H1 (cell line): ENCODE results near the gene SKA3. TPM values are rescaled to one million over a fixed set of nuclear protein-coding genes. Genes with fewer than 3 reads are reported as not detected.
A peak's percentile ranks its signal among the peaks of the same experiment; 100 is the strongest.

Experiments
- CTCF ChIA-PET: fragments of 300-600 bp; sonication (Branson Sonifier 250); formaldehyde crosslinking; loops from one replicate; lab custom pipeline; 2021; ENCODE audit not compliant: partially characterized antibody; lab: Charles Lee
- POLR2A ChIA-PET: fragments of 300-600 bp; sonication (Branson Sonifier 250); formaldehyde crosslinking; loops from one replicate; lab custom pipeline; 2021; ENCODE audit warnings: inconsistent platforms; ENCODE audit not compliant: partially characterized antibody; lab: Charles Lee
- DNase-seq, 2 experiments: peaks; one replicate each; pipeline versions ENCODE4 v3.0.0 to v3.0.0-alpha.2; 2010 to 2022; ENCODE audit warnings: low spot score in 2 of 2, low read depth in 1 of 2, mixed read lengths in 1 of 2
- FAIRE-seq: peaks from 2 replicates; lab custom pipeline; 2011; peaks lifted over from hg19 to GRCh38; lab: Jason Lieb, UNC
- H2AFZ ChIP-seq: 2 replicates; pipeline ENCODE4 v1.8.1; 2012; ENCODE audit warnings: low read length, inconsistent platforms
- H2AK5ac ChIP-seq: 2 replicates; pipeline ENCODE4 v1.6.1; 2013; ENCODE audit warnings: low read depth, low read length
- H2BK120ac ChIP-seq: replicated peaks from 2 replicates; pipeline ENCODE3; 2013; ENCODE audit warnings: low read depth, low read length, inconsistent platforms
- H2BK12ac ChIP-seq: 2 replicates; pipeline ENCODE4 v1.6.1; 2013; ENCODE audit warnings: low read depth, low read length
- H2BK15ac ChIP-seq: 2 replicates; pipeline ENCODE4 v1.6.1; 2013; ENCODE audit warnings: low read length
- H2BK20ac ChIP-seq: 2 replicates; pipeline ENCODE4 v1.6.1; 2013; ENCODE audit warnings: low read length
- H2BK5ac ChIP-seq: 2 replicates; pipeline ENCODE4 v1.6.1; 2013; ENCODE audit warnings: low read depth, low read length
- H3K14ac ChIP-seq: 2 replicates; pipeline ENCODE4 v1.6.1; 2013; ENCODE audit warnings: inconsistent platforms; ENCODE audit not compliant: insufficient read length
- H3K18ac ChIP-seq: 2 replicates; pipeline ENCODE4 v1.6.1; 2013; ENCODE audit warnings: low read length; ENCODE audit errors: extremely low read depth
- H3K23ac ChIP-seq: 2 replicates; pipeline ENCODE4 v1.6.1; 2013; ENCODE audit warnings: inconsistent platforms; ENCODE audit not compliant: insufficient read length
- H3K23me2 ChIP-seq: 2 replicates; pipeline ENCODE4 v1.6.1; 2013; ENCODE audit warnings: low read depth, low read length
- H3K27ac ChIP-seq: 2 replicates; pipeline ENCODE4 v1.6.1; 2011; ENCODE audit warnings: low read depth, low read length, inconsistent platforms
- H3K27me3 ChIP-seq, 4 experiments: replicated peaks in 1 of 4; 1 replicate in 1 of 4; 2 replicates in 3 of 4; pipeline versions ENCODE4 v1.6.1 to v1.8.1; 2011 to 2013; ENCODE audit warnings: low read length in 3 of 4, mild to moderate bottlenecking in 3 of 4, inconsistent platforms in 2 of 4, mixed read lengths in 2 of 4, moderate library complexity in 1 of 4; ENCODE audit not compliant: control insufficient read depth in 3 of 4, insufficient read depth in 3 of 4; ENCODE audit errors: extremely low read depth in 1 of 4
- H3K36me3 ChIP-seq, 4 experiments: 2 replicates each; pipeline versions ENCODE4 v1.6.1 to v1.8.1; 2011 to 2013; ENCODE audit warnings: mild to moderate bottlenecking in 4 of 4, low read length in 3 of 4, moderate library complexity in 2 of 4, control low read depth in 1 of 4, inconsistent platforms in 1 of 4; ENCODE audit not compliant: insufficient read depth in 4 of 4, control insufficient read depth in 2 of 4
- H3K4ac ChIP-seq: replicated peaks from 2 replicates; pipeline ENCODE3; 2013; ENCODE audit warnings: low read length, low read depth, mixed read lengths, inconsistent platforms; ENCODE audit not compliant: insufficient read length
- H3K4me1 ChIP-seq, 4 experiments: replicated peaks in 1 of 4; 1 replicate in 1 of 4; 2 replicates in 3 of 4; pipeline versions ENCODE4 v1.6.1 to v1.8.1; 2011 to 2013; ENCODE audit warnings: low read length in 3 of 4, inconsistent platforms in 2 of 4, mixed read lengths in 1 of 4; ENCODE audit not compliant: insufficient read depth in 4 of 4, control insufficient read depth in 3 of 4
- H3K4me2 ChIP-seq, 2 experiments: 2 replicates each; pipeline versions ENCODE4 v1.6.1 to v1.8.1; 2011 to 2013; ENCODE audit warnings: low read depth in 2 of 2, low read length in 2 of 2, control low read depth in 1 of 2, inconsistent platforms in 1 of 2, mild to moderate bottlenecking in 1 of 2; ENCODE audit not compliant: insufficient read depth in 1 of 2
- H3K4me3 ChIP-seq, 4 experiments: fragments of 200-600, 300-600 bp in 1 of 4; sonication (generic), shearing (Covaris generic), sonication (Bioruptor Twin) in 1 of 4; 2 replicates each; pipeline versions ENCODE4 v1.5.1 to v1.8.1; 2011 to 2016; ENCODE audit warnings: low read length in 4 of 4, low read depth in 3 of 4, control low read depth in 2 of 4, inconsistent platforms in 2 of 4, mild to moderate bottlenecking in 2 of 4, mixed read lengths in 1 of 4, moderate library complexity in 1 of 4; ENCODE audit not compliant: insufficient read depth in 2 of 4; ENCODE audit errors: extremely low read depth in 1 of 4
- H3K56ac ChIP-seq: replicated peaks from 2 replicates; pipeline ENCODE3; 2013; ENCODE audit warnings: low read depth, mild to moderate bottlenecking, mixed read lengths, low read length, inconsistent platforms; ENCODE audit not compliant: insufficient read length
- H3K79me1 ChIP-seq: 2 replicates; pipeline ENCODE4 v1.6.1; 2013; ENCODE audit warnings: low read depth, low read length, control low read depth
- H3K79me2 ChIP-seq, 2 experiments: 2 replicates each; pipeline versions ENCODE4 v1.6.1 to v1.8.1; 2012 to 2013; ENCODE audit warnings: low read length in 2 of 2, mild to moderate bottlenecking in 2 of 2, inconsistent platforms in 1 of 2; ENCODE audit not compliant: insufficient read depth in 2 of 2, control insufficient read depth in 1 of 2
- H3K9ac ChIP-seq, 4 experiments: replicated peaks in 1 of 4; 1 replicate in 1 of 4; 2 replicates in 3 of 4; pipeline versions ENCODE4 v1.6.1 to v1.8.1; 2011 to 2013; ENCODE audit warnings: low read depth in 3 of 4, low read length in 3 of 4, control low read depth in 2 of 4, mild to moderate bottlenecking in 2 of 4, moderate library complexity in 2 of 4, inconsistent platforms in 1 of 4; ENCODE audit errors: extremely low read depth in 1 of 4
- H3K9me3 ChIP-seq, 2 experiments: 2 replicates each; pipeline versions ENCODE4 v1.6.1 to v1.8.1; 2012 to 2013; ENCODE audit warnings: mild to moderate bottlenecking in 2 of 2, moderate library complexity in 2 of 2, control low read depth in 1 of 2, inconsistent platforms in 1 of 2, low read depth in 1 of 2, low read length in 1 of 2, mixed read lengths in 1 of 2; ENCODE audit not compliant: insufficient read depth in 2 of 2
- H4K20me1 ChIP-seq, 2 experiments: replicated peaks in 1 of 2; 2 replicates each; pipeline versions ENCODE3 to v1.8.1; 2011 to 2013; ENCODE audit warnings: inconsistent platforms in 2 of 2, low read length in 2 of 2, mild to moderate bottlenecking in 1 of 2; ENCODE audit not compliant: insufficient read depth in 2 of 2, control insufficient read depth in 1 of 2
- H4K5ac ChIP-seq: 2 replicates; pipeline ENCODE4 v1.6.1; 2013; ENCODE audit warnings: low read length, low read depth, mixed read lengths, inconsistent platforms; ENCODE audit not compliant: insufficient read length
- H4K8ac ChIP-seq: 2 replicates; pipeline ENCODE4 v1.8.0; 2013; ENCODE audit warnings: mild to moderate bottlenecking, moderate library complexity, low read length, inconsistent platforms; ENCODE audit not compliant: insufficient read depth; ENCODE audit errors: extremely low read depth
- H4K91ac ChIP-seq: replicated peaks from 2 replicates; pipeline ENCODE3; 2013; ENCODE audit warnings: low read length, mixed read lengths, inconsistent platforms; ENCODE audit not compliant: insufficient read length
- TEAD4 ChIP-seq: IDR thresholded peaks from 2 replicates; pipeline ENCODE4 v1.6.1; 2012; ENCODE audit warnings: low read depth, low read length, inconsistent platforms, mixed read lengths
- WGBS, 2 experiments: shearing (Covaris generic) in 1 of 2; methylation state at CpG; one replicate each; pipeline versions ENCODE4 v1.1.6 to v1.1.7; 2013 to 2015; ENCODE audit warnings: low lambda C conversion rate in 2 of 2, mixed read lengths in 2 of 2, inconsistent platforms in 1 of 2, low coverage in 1 of 2, missing lambda C conversion rate in 1 of 2; ENCODE audit not compliant: insufficient replicate concordance in 2 of 2, insufficient coverage in 1 of 2, insufficient read length in 1 of 2; ENCODE audit errors: extremely low coverage in 1 of 2, missing lambda C conversion rate in 1 of 2; 5-methylcytosine and 5-hydroxymethylcytosine counted together
- polyA plus RNA-seq, 7 experiments: library from polyadenylated mRNA; depleted of rRNA in 3 of 7; stranded (reverse) in 5 of 7; unstranded in 2 of 7; fragments of >200 nt in 5 of 7; fragments of 200-250 nt in 2 of 7; gene quantifications; 1 replicate in 5 of 7; 2 replicates in 1 of 7; 4 replicates in 1 of 7; pipeline versions ENCODE4 v1.2.1 to v1.2.3, GENCODE V29; 2011 to 2013; ENCODE audit warnings: missing spikeins in 2 of 7, mixed read lengths in 2 of 7
- total RNA-seq: library from RNA; stranded (reverse); fragmentation: NEBNext Ultra II Directional; extraction: Animal tissue kit (Norgen Biotek cat#: 25700); gene quantifications from 2 replicates; pipeline ENCODE4 v1.2.1, GENCODE V29; 2021

SKA3 gene
- total and polyA plus RNA-seq, 2 of the 8 experiments (the other 6 are each of a cell fraction or from before 2014, with no cell fraction given), result 32.3 to 63.7 TPM

DNA sequence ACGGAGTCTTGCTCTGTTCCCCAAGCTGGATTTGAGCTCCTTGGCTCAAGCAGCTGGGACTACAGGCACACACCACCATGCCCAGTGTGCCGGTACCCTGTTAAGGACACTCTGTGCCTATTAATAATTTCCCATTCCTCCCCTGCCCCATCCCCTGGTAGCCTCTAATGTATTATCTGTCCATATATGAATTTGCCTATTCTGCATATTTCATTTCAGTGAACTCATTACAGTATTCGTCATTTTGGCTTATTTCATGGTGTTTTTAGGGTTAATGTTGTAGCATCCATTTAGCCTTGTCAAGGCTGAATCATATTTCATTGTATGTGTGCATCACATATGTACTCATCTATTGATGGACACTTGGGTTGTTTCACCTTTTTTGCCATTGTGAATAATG lies 33.6 kb downstream of the SKA3 start:
- no peak overlapping the region for H3K18ac ChIP-seq
- peaks cover 14 to 52% of the 10 kb centered on the region in 2 experiments for H3K79me2 ChIP-seq
- H3K4me2 ChIP-seq, result peak overlapping the region; percentile 36 to 39; a peak in 3 of 4 replicates
- H3K56ac ChIP-seq, result no peak overlapping the region
- H3K9ac ChIP-seq, result no peak overlapping the region
- H4K5ac ChIP-seq, result no peak overlapping the region
- no peak overlapping the region for H3K23ac ChIP-seq
- H4K8ac ChIP-seq, result no peak overlapping the region
- H2BK5ac ChIP-seq, result no peak overlapping the region
- H2BK120ac ChIP-seq, result no peak overlapping the region
- no peaks in the 10 kb centered on the region; the same call in 1 of the 2 replicates for H3K23me2 ChIP-seq
- no peak overlapping the region for H3K14ac ChIP-seq
- peak overlapping the region in 1 of 4 experiments; percentile 37; a peak in 2 of 8 replicates for H3K4me3 ChIP-seq
- no peak overlapping the region for H3K4ac ChIP-seq
- peaks cover 5 to 45% (median 18%) of the 10 kb centered on the region in 4 experiments; a peak in 6 of 8 replicates for H3K36me3 ChIP-seq
- no peaks in the 10 kb centered on the region for H3K27me3 ChIP-seq
- peaks cover 0 to 6% (median 2%) of the 10 kb centered on the region in 4 experiments; a peak in 4 of 7 replicates for H3K4me1 ChIP-seq
- TF ChIP-seq TEAD4, result no peak
- no peak overlapping the region for H2BK15ac ChIP-seq
- CTCF ChIA-PET, result interaction anchor here (0.7 kb wide), 1 partner anchor 121 kb away, joined by 3 read pairs; no protein-coding TSS in a partner anchor
- no peaks in the 10 kb centered on the region for H3K9me3 ChIP-seq
- no peak overlapping the region for H2AFZ ChIP-seq
- FAIRE-seq (no peak), DNase-seq (no peak)
- H3K27ac ChIP-seq, result no peak overlapping the region
- H3K79me1 ChIP-seq, result peaks cover 2% of the 10 kb centered on the region
- H2AK5ac ChIP-seq, result no peak overlapping the region
- POLR2A ChIA-PET, result interaction anchor here (1.0 to 3.0 kb wide), 5 partner anchors 19 to 316 kb away, joined by 4 to 10 read pairs (median 4); partner anchors contain the start of genes MRPL57, SKA3 and ZDHHC20
- peaks cover 8 to 13% of the 10 kb centered on the region in 2 experiments for H4K20me1 ChIP-seq
- no peak overlapping the region for H2BK20ac ChIP-seq
- 89% methylated on average over 3 of the region's 3 CpGs; no CpG with 5 or more reads in 1 of the 2 experiments for whole genome bisulfite sequencing, 2 experiments
- H2BK12ac ChIP-seq, result no peak overlapping the region
- no peak overlapping the region for H4K91ac ChIP-seq
